NOMO-1 treated with dmso at 0.1 percent for 144 hours (cell line): ENCODE measurements around the gene GNAL.
A peak's percentile ranks its signal among the peaks of the same experiment; 100 is the strongest.
"Not testable (repeated sequence)": the region's sequence is repeated elsewhere in the genome, so short reads cannot be mapped to it uniquely, and the experiment has no call there.

Experiments
- DNase-seq: peaks from one replicate; lab custom pipeline; 2025; ENCODE audit not compliant: unreplicated experiment; lab: John Stamatoyannopoulos, UW

GNAL gene

DNA sequence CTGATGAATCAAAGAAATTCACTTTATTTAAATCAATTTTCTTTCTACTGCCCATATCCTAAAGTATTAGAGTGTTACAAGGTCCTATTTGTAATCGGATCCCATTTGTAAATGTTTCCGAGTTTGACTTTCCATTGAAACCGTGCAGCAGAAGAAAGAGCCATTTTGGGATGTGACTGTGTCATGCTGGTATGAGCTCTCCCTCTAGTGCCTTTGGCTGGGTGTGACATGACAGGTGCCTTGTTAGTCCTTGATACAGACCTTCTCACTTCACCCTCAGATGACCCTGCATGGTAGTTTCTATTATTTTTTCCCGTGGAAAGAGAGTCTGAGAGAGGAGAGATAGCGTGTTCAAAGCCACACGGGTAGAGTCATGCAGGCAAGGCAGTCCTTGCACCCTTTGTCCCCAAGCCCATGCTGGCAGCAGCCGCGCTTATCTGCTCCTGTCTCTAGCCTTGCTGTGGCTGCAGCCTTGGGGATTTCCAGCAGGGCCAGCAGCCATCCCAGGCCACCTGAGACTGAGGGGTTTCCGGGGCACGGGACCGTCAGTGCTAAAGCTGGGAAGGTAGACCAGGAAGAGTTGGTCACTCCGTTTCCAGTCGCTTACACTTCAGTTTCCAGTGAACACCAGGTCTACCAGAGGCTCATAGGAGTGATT is 183.5 kb downstream of the GNAL start:
- DNase-seq: no peak

DNA sequence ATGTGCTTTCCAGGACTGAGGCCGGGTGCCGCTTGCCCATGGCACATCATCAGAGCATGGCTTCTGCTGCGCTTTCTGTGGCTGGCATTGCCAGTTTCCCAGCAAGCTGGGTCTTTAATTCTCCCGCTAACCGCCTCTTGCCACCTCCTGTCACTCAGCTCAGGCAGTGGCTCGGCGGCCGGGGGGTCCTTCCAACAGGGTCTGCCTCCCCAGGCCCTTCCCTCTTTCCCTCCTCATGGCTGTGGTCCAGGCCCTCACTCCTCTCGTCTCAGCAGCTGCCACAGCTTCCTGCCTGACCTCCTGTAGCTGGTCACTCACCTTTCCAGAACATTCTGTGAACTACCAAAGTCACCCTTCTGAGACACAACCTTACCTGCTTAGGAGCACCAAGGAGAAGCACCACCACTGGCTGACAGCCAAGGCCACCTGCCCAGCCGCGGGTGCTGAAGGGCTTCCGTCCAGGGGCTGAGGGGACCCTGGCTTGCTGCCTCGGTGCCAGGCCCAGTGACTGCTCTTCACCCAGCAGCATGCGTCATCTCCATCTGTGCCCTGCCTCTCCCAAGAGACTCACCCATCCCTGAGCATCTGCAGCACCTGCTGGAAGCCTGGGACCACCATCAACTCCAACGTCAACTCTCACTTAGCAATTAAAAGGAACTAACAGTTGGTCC is 184.7 kb downstream of the GNAL start:
- no peak for DNase-seq

DNA sequence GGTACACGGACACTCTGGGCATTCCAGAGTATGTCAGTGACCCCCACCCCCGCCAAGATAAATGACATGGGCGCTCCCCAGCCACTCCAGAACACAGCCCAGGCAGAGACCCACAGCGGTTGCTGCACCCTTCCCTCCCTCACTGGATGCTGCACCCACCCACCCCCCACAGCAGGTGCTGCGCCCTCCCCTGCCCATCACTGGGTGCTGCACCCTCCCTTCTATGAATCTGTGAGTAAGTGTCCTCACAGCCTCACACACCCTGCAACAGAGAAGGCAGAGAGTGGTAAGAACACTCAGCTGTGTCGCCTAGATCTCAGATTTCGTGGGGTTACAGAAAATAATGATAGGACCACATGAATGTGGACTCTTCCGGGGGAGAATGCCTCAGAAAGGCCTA is 185.6 kb downstream of the GNAL start:
- no peak for DNase-seq

DNA sequence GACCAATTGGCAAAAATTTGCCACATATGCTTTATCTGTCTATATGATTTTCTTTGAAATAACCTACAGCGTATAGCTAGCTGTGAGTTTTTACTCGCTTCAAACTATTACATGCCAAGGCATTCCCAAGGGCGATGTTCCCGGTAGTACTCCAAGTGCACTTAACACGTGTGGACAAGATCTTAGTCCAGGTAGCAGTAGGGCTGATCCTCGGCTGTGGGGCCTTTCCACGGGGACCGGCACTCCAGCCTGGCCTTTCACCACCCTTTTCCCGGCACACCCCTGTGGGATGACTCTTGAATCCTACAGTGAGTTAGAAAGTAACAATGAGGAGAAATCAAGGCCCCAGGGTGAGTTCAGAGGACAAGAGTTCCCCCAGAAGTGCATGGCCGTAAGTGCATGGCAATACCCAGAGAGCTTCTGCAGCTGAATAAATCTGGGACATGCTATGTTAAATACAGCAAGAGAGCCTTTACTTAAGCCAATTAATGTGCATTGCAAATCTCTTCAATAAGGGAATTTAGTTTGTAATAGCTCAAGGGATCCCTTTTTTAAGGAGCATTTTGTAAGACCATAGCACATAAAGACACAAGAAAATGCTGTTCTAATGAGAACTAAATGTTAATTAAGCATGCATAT is 188.6 kb downstream of the GNAL start:
- no peak for DNase-seq

GRCh38 chr18:11880586-11881304 is 191.7 kb downstream of the GNAL start:
- no peak for DNase-seq

DNA sequence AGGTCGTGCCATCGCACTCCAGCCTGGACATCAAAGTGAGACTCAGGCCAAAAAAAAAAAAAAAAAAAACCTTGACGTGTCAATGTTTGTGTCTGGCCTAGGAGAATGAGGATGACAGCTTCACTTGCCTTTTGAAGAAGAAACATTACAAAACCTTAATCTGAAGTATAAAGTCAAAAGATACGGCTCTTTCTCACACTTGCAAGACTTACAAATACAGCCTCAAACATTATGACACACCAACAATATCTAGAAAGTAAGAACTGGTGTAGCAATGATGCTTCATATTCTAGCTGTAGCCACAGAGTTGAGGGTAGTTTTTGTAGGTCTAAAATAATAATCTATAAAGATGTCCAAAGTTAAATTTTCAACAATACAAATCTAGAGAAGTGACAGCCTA is 193.6 kb downstream of the GNAL start:
- DNase-seq: no peak

DNA sequence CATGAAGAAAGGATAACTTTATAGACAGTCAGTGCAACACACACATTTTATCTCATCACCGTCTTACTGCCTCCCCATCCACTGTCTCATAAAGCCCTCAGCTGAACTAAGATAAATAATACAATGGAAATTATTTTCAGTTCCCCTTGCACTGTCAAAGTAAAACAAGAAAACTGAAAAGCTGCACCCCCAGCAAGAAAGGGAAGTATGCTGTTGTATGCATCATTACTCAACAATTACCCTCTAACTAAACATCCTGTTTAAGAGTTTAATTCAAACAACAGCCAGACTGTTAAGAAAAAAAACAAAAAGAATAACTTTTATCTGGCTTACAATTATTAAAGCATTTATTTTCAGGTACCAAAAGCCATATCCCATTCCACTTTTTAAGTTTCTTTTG is 194.1 kb downstream of the GNAL start:
- peak; percentile 81 for DNase-seq

DNA sequence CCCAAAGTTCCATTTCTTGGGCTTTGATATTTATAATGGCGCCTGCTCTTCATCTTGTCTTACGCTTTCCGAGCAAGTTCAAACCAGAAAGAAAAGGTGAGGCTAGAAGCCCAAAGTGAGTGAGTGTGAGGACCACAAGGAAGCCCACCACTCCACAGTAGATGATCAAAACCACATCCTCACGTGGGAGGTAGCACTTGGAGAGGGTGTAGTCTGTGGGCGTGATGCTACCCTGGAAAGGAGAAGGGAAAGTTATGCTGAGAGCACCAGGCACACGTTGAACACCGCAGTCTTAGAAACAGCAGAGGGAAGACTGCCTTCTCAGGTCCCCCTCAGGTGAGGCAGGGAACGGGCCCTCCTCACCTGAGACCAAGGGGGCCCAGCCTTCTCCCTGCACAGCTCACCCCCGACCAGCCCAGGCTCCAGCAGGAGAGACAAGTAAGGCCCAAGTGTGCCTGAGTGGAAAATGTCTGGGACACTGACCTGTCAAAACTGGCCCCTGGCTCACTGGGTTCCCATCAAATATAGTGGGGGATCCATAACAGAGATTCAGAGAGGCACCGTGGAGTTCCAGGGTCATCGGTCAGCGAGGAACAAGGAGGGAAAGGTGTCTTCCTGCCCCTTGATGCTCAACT is 195.4 kb downstream of the GNAL start:
- no peak for DNase-seq

GRCh38 chr18:11885278-11885947 is 196.3 kb downstream of the GNAL start:
- peak; percentile 71 for DNase-seq

GRCh38 chr18:11886577-11887110 is 197.6 kb downstream of the GNAL start:
- no peak for DNase-seq

- no peak for DNase-seq
Measured at GRCh38 chr18:11887328-11888128, 198.5 kb downstream of the GNAL start.

- no peak for DNase-seq
Measured at GRCh38 chr18:11888726-11889125, 199.7 kb downstream of the GNAL start.

DNA sequence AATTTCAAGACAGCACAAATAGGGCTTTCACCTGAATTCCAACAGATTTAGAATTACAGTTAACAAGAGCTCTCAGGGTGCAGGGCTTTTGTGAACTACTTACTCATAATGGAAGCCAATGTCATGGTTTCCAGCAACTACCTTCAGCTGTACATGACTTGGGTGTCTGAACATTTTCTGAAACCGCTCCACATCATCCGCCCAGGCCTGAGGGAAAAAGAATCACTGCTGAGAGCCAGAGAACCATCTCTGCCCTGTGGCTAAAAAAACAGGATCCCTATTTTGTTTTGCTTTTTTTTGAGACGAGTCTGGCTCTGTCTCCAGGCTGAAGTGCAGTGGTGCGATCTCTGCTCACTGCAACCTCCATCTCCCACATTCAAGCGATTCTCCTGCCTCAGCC is 200.2 kb downstream of the GNAL start:
- no peak for DNase-seq

DNA sequence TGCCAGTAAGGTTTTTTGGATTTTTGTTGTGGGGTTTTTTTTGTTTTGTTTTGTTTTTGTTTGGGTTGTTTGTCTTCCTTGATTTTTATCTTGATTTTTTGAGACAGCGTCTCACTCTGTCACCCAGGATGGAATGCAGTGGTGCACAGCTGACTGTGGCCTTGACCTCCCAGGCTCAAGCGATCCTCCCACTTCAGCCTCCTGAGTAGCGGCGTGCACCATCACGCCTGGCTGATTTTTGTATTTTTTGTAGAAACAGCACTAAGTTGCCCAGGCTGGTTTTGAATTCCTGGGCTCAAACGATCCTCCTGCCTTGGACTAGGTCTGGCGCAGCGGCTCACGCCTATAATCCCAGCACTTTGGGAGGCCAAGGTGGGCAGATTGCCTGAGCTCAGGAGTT is 202.7 kb downstream of the GNAL start:
- DNase-seq: no peak

DNA sequence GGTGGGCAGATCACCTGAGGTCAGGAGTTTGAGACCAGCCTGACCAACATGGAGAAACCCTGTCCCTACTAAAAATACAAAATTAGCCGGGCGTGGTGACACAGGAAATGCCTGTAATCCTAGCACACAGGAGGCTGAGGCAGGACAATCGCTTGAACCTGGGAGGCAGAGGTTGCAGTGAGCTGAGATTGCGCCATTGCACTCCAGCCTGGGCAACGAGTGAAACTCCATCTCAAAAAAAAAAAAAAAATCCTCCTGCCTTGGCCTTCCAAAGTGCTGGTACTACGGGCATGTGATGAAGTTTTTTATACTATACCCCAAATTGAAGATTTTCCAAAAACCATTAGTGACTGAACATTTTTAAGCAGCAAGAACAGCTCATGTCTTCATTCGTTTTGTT is 203.4 kb downstream of the GNAL start:
- not testable (repeated sequence) for DNase-seq

GRCh38 chr18:11897781-11898180 is 208.7 kb downstream of the GNAL start:
- no peak for DNase-seq

GRCh38 chr18:11899063-11899462 is 210.0 kb downstream of the GNAL start:
- DNase-seq: no peak

DNA sequence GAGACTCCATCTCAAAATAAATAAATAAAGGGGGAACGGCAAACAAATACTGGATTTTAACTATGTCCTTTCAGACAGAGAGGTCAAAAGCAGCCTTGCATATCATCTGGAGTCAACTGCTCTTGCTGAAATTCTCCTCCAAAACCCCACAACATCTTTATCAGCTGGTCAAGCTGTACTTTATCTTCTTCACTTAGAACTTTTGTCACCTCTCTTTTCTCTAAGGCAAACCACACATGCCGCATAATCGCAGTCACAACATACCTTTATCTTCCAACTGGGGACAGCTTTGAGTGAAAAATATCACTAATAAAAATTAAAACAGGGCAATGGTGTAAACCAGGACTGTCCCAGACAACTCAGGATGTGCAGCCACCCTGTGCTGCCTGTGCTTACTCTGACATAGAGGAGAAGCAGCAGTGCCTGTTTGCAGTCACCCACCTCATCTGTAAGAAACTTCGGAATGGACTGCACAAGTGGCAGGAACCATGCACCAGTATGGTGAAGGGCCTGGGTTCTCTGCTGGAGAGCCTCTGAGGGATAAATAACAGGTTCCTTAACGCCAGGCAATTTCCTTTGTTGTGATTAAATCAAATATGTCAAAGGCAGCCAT is 212.9 kb downstream of the GNAL start:
- no peak for DNase-seq
